HUES6 (cell line): Measurements from ENCODE around the gene GPR152.
A peak's percentile ranks its signal among the peaks of the same experiment; 100 is the strongest.

ENCODE experiments used
- H3K27ac ChIP-seq: 2 replicates; pipeline ENCODE4 v1.7.0; 2013; ENCODE audit warnings: low read depth, mild to moderate bottlenecking, low read length, inconsistent platforms
- H3K27me3 ChIP-seq: 2 replicates; pipeline ENCODE4 v1.6.1; 2013; ENCODE audit warnings: low read length; ENCODE audit not compliant: control insufficient read depth, insufficient read depth
- H3K36me3 ChIP-seq: 2 replicates; pipeline ENCODE4 v1.6.1; 2013; ENCODE audit warnings: low read length; ENCODE audit not compliant: control insufficient read depth, insufficient read depth
- H3K4me1 ChIP-seq: 2 replicates; pipeline ENCODE4 v1.6.1; 2013; ENCODE audit warnings: low read length; ENCODE audit not compliant: control insufficient read depth, insufficient read depth
- H3K4me3 ChIP-seq: 2 replicates; pipeline ENCODE4 v1.5.1; 2013; ENCODE audit warnings: low read depth, low read length
- H3K9ac ChIP-seq: one replicate; pipeline ENCODE4 v1.6.1; 2013; ENCODE audit warnings: mild to moderate bottlenecking, low read length
- H3K9me3 ChIP-seq: 2 replicates; pipeline ENCODE4 v1.6.1; 2013; ENCODE audit warnings: low read depth, low read length; ENCODE audit not compliant: control insufficient read depth, insufficient read depth

GPR152 gene

DNA sequence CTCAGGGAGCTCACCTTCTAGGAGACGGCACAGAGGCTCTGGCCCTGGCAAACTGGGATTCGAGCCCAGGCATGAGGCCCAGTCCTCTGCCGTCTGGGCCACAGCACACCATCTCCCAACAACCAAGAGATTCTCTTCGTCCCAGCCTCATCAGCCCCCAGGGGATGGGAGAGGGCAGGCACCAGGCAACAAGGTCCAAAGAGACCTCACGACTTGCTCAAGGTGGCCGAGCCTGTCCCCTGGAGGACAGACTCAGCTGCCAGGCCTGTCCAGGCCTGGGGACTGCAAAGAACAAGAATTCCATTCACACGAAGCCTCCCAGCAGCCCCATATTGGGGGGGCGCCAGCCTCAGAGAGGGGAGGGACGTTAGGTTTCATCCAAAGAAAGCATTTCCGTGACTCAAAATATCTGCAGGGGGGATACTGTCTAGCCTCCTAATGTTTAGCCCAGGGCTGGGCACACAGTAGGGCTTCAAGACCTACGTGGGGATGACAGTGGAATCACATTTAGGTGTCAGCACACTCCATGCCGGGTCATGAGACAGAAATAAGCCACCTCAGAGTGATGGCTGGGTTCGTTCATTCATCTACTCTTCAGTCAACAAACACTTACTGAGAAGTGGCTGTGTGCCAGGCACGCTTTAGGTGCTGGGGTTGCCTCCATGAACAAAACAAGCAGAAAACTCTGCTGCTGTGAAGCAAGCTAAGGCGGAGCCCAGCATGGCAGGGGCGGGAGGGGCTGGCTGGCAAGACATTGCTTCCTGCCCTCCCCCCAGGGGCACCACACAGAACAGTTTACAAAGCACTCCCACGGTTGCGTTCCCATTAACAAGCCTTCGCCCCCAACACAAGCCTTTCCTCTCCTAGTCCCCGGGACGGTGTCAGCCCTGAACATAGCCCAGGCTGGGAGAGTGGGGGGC, 35.9 kb downstream of the GPR152 start:
- no peak overlapping the region for H3K27ac ChIP-seq
- H3K36me3 ChIP-seq: no peaks in the 10 kb centered on the region
- peaks cover 24% of the 10 kb centered on the region for H3K4me1 ChIP-seq
- H3K27me3 ChIP-seq: peaks cover 46% of the 10 kb centered on the region
- no peak overlapping the region for H3K4me3 ChIP-seq
- H3K9ac ChIP-seq: no peak overlapping the region
- no peaks in the 10 kb centered on the region for H3K9me3 ChIP-seq

DNA sequence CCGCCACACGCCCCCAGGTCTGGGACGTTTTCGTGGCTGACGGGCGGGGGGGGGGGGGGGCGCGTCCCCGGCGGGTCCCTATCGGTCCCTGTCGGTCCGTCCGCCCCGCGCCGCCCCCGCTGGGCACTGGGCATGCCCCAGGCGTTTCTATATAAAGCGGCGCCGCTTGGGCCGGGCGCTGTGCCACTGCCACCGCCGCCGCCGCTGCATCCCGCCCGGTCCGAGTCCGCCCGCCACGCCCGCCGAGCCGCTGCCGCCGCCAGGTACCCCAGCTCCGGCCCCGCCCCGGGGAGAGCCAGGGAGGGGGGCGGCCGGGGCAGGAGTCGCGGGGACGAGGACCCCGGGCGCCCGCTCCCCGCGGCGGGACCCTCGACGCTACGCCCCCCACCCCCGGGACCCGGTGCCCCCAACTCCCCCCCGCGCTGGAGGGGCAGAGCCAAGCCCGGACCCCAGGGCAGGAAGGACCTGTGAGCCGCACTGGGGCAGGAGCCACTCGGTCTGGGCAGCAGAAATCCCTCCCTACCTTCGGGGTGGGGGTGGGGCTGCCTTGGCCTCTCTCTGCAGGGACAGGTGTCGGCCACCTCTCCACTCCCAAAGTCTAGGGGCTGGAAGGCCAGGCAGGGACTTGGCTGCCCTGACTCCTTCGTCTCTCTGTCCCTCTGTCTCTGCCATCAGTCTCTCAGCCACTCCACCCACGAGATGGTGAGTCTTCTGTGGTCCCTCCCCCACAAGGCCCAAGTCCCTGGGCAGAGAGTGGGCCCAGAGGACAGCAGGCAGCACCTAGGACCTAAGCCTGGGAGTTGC, 36.8 kb downstream of the GPR152 start, which contains the start of gene CARNS1:
Gene CARNS1 (plus strand): TSS at position 178 of the 804 bp plus-strand sequence. CDS start 522 bp downstream, at position 700.
- Histone ChIP-seq H3K4me1 (peaks cover 26% of the 10 kb centered on the region), H3K36me3 (no peaks in the 10 kb centered on the region), H3K4me3 (peak within 1 kb of the TSS; percentile 54), H3K9ac (no peak within 1 kb of the TSS), H3K27me3 (peaks cover 49% of the 10 kb centered on the region), H3K9me3 (no peaks in the 10 kb centered on the region), H3K27ac (no peak within 1 kb of the TSS)

GRCh38 chr11:67413266-67413849, 39.2 kb downstream of the GPR152 start:
- no peak overlapping the region for H3K9ac ChIP-seq
- H3K27me3 ChIP-seq: peaks cover 34% of the 10 kb centered on the region
- H3K4me3 ChIP-seq: no peak overlapping the region
- H3K9me3 ChIP-seq: no peaks in the 10 kb centered on the region
- H3K36me3 ChIP-seq: no peaks in the 10 kb centered on the region
- no peak overlapping the region for H3K27ac ChIP-seq
- peaks cover 31% of the 10 kb centered on the region for H3K4me1 ChIP-seq

DNA sequence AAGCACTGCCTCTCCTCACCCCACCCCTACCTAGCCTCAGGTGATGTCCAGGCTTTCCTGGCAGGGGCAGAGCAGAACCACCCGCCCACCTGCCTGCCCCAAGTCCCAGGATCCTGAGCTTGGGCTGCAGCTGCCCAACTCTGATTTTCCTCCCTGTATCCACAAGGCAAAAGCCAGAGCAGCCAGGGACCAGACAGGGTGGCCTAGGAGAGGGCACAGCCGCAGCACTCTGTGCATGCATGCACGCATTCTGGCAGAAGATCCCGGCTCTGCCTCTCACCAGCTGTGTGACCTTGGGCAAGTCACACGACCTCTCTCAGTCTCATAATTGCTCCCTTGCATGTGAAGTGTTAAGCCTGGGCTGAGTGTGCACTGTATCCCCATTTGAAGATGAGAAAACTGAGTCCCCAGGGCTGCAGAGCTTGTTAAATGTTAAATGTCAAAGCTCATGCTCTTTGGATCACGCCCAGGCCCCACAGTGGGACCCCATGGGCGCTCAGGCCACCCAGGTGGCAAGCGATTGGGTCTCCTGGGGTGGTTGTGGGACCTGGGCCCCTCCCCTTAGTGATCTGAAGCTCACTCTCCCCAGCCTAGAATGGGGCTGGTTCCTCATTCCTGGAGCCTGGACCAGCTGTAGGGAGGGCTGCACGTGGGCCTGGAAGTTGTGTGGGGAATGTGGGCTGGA, 39.9 kb downstream of the GPR152 start:
- H3K4me1 ChIP-seq: peaks cover 31% of the 10 kb centered on the region
- no peak overlapping the region for H3K9ac ChIP-seq
- peaks cover 34% of the 10 kb centered on the region for H3K27me3 ChIP-seq

GRCh38 chr11:67411785-67412152, 40.8 kb downstream of the GPR152 start:
- Histone ChIP-seq H3K27me3 (peaks cover 34% of the 10 kb centered on the region), H3K9ac (no peak overlapping the region), H3K9me3 (no peaks in the 10 kb centered on the region), H3K27ac (no peak overlapping the region), H3K36me3 (no peaks in the 10 kb centered on the region), H3K4me3 (no peak overlapping the region), H3K4me1 (peaks cover 26% of the 10 kb centered on the region)

More for the DNA sequence above, 39.9 kb downstream of the GPR152 start:
- Histone ChIP-seq H3K27ac (no peak overlapping the region), H3K9me3 (no peaks in the 10 kb centered on the region), H3K36me3 (no peaks in the 10 kb centered on the region), H3K4me3 (no peak overlapping the region)

DNA sequence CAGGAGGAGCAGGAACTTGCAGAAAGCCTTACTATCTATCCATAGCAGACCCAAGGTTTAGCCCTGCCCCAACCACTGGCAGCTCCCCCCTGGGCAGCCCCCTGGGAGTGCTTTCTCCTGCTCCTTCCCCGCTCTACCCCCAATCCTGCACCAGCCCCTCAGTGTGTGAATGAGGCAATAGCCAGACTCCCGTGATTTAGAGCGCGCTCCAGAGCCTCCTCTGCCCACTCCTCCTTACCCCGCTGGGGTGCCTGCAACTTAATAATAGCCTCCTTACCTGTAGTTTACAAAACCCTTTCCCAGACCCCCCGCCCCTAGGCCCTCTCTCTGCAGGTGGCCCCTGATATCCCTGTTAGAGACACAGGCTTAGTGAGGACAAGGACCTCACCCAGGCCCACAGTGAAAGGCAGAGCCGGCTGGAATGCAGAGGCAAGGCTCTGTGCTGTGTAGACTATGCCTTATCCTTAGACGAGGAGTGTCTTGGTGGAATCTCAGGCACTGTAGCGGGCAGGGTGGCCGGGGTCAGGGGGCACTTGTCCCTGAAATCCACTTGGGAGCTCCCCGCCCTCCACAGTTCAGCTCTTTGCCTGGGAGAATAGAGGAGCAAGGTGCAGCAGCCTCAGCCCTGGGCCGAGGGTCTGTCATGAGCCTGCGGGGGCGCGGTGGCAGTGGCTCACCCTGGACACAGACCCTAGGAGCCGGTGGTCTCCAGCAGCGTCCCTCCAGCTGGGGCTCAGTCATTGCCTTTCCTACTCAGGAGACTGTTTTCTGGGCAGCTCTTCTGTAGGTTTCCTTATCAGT, 41.3 kb downstream of the GPR152 start:
- H3K4me1 ChIP-seq: peaks cover 21% of the 10 kb centered on the region
- H3K9ac ChIP-seq: no peak overlapping the region
- no peak overlapping the region for H3K27ac ChIP-seq
- peaks cover 34% of the 10 kb centered on the region for H3K27me3 ChIP-seq
- H3K4me3 ChIP-seq: no peak overlapping the region
- H3K36me3 ChIP-seq: no peaks in the 10 kb centered on the region
- no peaks in the 10 kb centered on the region for H3K9me3 ChIP-seq

DNA sequence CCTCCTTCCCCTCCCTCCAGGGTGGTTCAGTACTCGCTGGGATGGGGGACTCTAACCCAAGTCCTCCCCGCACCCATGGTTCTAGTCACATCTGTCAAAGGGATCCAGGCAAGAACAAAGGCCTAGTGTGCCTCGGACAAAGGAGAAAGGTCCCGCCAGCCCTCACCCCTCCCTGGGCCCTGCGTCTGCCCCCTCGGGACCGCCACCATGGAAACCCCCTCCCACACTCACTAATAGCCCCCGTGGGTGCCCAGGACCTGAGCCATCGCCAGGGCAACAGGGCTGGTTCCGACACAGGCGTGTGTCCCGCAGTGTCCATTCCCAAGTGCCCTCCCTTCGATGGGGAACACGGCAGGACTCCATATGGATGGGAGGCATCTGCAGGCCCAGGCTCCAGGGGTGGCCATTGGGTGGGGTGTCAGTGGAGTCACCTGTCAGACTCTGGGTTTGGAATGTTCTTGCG, 42.1 kb downstream of the GPR152 start:
- Histone ChIP-seq H3K9ac (no peak overlapping the region), H3K9me3 (no peaks in the 10 kb centered on the region), H3K4me3 (no peak overlapping the region), H3K4me1 (peaks cover 17% of the 10 kb centered on the region), H3K27me3 (peaks cover 30% of the 10 kb centered on the region), H3K27ac (no peak overlapping the region), H3K36me3 (no peaks in the 10 kb centered on the region)

DNA sequence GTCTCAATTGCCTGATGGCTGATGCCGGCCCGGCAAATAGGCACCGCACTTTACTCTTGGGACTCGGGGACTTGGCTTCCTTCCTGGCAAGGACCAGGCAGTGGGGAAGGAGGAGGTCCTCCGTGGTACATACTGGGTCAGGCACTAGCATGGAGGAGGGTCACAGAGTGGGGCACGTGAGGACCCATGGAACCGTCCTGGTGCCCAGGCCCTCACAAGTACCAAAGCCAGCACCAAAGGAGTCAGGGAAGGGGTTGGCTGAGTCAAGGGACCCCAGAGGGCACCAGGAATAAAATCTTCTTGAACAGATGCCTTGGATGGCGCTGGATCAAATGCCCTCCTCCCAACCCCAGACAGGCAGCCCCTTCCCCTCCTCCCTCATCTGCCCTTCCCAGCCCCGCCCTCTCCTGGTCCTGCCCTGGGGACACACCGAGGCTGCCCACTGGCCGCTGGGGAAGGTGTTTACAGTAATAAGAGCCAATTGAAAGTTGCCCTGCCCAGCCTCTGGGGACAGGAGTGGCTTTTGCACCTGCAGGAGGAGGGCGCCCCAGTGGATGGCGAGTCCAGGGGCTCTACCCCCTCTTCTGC, 42.7 kb downstream of the GPR152 start:
- Histone ChIP-seq H3K27ac (no peak overlapping the region), H3K4me3 (no peak overlapping the region)

GRCh38 chr11:67409261-67409666, 43.3 kb downstream of the GPR152 start:
- no peak overlapping the region for H3K27ac ChIP-seq
- no peak overlapping the region for H3K9ac ChIP-seq
- peaks cover 13% of the 10 kb centered on the region for H3K4me1 ChIP-seq
- H3K36me3 ChIP-seq: no peaks in the 10 kb centered on the region
- peaks cover 20% of the 10 kb centered on the region for H3K27me3 ChIP-seq
- no peaks in the 10 kb centered on the region for H3K9me3 ChIP-seq
- H3K4me3 ChIP-seq: no peak overlapping the region

More for the DNA sequence above, 42.7 kb downstream of the GPR152 start:
- Histone ChIP-seq H3K27me3 (peaks cover 26% of the 10 kb centered on the region), H3K9me3 (no peaks in the 10 kb centered on the region), H3K4me1 (peaks cover 13% of the 10 kb centered on the region), H3K9ac (no peak overlapping the region), H3K36me3 (no peaks in the 10 kb centered on the region)
